ENCODE measurements around the gene INSC. TPM values are rescaled to one million over a fixed set of nuclear protein-coding genes. Genes with fewer than 3 reads are reported as not detected.

Gene INSC
- total and polyA plus RNA-seq, 2 experiments from 2014 or later: 0.10 TPM; not detected in 1

DNA sequence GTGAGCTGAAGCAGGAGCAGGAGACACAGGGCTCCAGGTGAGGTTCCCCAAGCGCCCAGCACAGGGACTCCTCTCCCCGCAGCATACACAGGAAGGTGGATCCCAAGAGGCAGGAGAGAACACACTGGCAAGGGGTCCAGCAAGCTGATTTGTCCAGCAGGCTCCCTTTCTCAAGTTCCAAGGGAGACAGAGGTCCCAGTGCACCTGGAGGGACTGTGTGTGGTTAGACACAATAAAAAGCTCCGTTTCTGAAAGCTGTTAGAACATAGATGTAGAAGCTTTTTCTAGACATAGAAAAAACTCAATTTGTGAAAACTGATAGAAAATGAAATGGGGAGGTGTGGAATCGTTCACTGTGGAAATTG is 39.6 kb upstream of the INSC start:
- Histone ChIP-seq H3K4me3 (no peak overlapping the region), H2AFZ (no peak overlapping the region), H3K4me2 (no peak overlapping the region), H3K36me3 (replicated peaks; ENCODE audit: insufficient read depth, low read depth) (no peaks in the 10 kb centered on the region), H3K27ac (no peak overlapping the region), H3K27me3 (peaks cover 23% of the 10 kb centered on the region), H3K4me1 (ENCODE audit: insufficient read depth) (peaks cover 17% of the 10 kb centered on the region), H3K9me3 (ENCODE audit: low read depth) (no peaks in the 10 kb centered on the region), H3K79me2 (no peaks in the 10 kb centered on the region), H3K9me2 (replicated peaks; ENCODE audit: insufficient read depth) (no peaks in the 10 kb centered on the region), H4K20me1 (ENCODE audit: insufficient read depth, poor library complexity, severe bottlenecking) (no peaks in the 10 kb centered on the region)
- WGBS (ENCODE audit: low lambda C conversion rate, missing lambda C conversion rate): 47% methylated on average over 4 of the region's 4 CpGs
- DNase-seq (ENCODE audit: low spot score): no peak
- TF ChIP-seq EZH2 (IDR thresholded peaks at IDR 0.05; ENCODE audit: borderline replicate concordance): no peak
- no peak for TF ChIP-seq EZH2phosphoT487 (IDR thresholded peaks at IDR 0.05; ENCODE audit: low read depth, severe bottlenecking, unreplicated experiment)
- TF ChIP-seq, protein P1, sequence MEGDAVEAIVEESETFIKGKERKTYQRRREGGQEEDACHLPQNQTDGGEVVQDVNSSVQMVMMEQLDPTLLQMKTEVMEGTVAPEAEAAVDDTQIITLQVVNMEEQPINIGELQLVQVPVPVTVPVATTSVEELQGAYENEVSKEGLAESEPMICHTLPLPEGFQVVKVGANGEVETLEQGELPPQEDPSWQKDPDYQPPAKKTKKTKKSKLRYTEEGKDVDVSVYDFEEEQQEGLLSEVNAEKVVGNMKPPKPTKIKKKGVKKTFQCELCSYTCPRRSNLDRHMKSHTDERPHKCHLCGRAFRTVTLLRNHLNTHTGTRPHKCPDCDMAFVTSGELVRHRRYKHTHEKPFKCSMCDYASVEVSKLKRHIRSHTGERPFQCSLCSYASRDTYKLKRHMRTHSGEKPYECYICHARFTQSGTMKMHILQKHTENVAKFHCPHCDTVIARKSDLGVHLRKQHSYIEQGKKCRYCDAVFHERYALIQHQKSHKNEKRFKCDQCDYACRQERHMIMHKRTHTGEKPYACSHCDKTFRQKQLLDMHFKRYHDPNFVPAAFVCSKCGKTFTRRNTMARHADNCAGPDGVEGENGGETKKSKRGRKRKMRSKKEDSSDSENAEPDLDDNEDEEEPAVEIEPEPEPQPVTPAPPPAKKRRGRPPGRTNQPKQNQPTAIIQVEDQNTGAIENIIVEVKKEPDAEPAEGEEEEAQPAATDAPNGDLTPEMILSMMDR (IDR thresholded peaks at IDR 0.05; ENCODE audit: poor library complexity): no peak

GRCh38 chr11:15091175-15091574 is 23.5 kb upstream of the INSC start:
- Histone ChIP-seq H3K9me3 (ENCODE audit: low read depth) (no peaks in the 10 kb centered on the region), H3K9me2 (replicated peaks; ENCODE audit: insufficient read depth) (no peaks in the 10 kb centered on the region), H3K27me3 (no peaks in the 10 kb centered on the region), H3K27ac (no peak overlapping the region), H4K20me1 (ENCODE audit: insufficient read depth, poor library complexity, severe bottlenecking) (no peaks in the 10 kb centered on the region), H2AFZ (no peak overlapping the region), H3K4me1 (ENCODE audit: insufficient read depth) (no peaks in the 10 kb centered on the region), H3K4me2 (no peak overlapping the region), H3K36me3 (replicated peaks; ENCODE audit: insufficient read depth, low read depth) (no peaks in the 10 kb centered on the region), H3K4me3 (no peak overlapping the region), H3K79me2 (no peaks in the 10 kb centered on the region)
- TF ChIP-seq, protein P1 (IDR thresholded peaks at IDR 0.05; ENCODE audit: poor library complexity): no peak
- no peak for TF ChIP-seq EZH2phosphoT487 (IDR thresholded peaks at IDR 0.05; ENCODE audit: low read depth, severe bottlenecking, unreplicated experiment)
- no peak for DNase-seq (ENCODE audit: low spot score)

DNA sequence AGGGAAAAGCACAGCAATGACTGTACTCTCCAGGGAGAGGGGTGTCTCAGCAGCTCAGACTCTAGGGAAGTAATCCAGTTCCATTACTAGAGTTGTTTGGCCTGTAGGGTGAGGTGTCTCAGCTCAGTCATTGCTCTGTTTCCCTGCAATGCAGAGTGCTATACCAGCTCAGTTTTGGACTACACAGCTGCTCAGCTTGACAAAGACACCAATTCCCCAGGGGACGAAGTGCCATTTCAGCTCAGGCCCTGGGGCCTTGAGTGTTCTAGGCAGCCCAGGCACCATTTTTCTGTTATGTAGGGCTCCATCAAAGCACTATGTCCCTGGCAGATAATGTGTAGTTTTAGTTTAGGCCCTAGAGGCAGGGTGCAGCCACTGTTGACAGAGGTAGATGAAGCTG is 23.1 kb upstream of the INSC start:
- no peaks in the 10 kb centered on the region for H3K27me3 ChIP-seq
- TF ChIP-seq EZH2 (IDR thresholded peaks at IDR 0.05; ENCODE audit: borderline replicate concordance) (no peak), EZH2phosphoT487 (IDR thresholded peaks at IDR 0.05; ENCODE audit: low read depth, severe bottlenecking, unreplicated experiment) (no peak)
- TF ChIP-seq, protein P1 (IDR thresholded peaks at IDR 0.05; ENCODE audit: poor library complexity): no peak
- no peaks in the 10 kb centered on the region for H3K9me3 ChIP-seq (ENCODE audit: low read depth)
- no peaks in the 10 kb centered on the region for H3K79me2 ChIP-seq
- no peaks in the 10 kb centered on the region for H3K36me3 ChIP-seq (replicated peaks; ENCODE audit: insufficient read depth, low read depth)
- DNase-seq (ENCODE audit: low spot score): no peak
- no peak overlapping the region for H3K4me3 ChIP-seq
- no peak overlapping the region for H3K27ac ChIP-seq
- H2AFZ ChIP-seq: no peak overlapping the region
- no peak overlapping the region for H3K4me2 ChIP-seq
- no peaks in the 10 kb centered on the region for H3K4me1 ChIP-seq (ENCODE audit: insufficient read depth)
- H3K9me2 ChIP-seq (replicated peaks; ENCODE audit: insufficient read depth): no peaks in the 10 kb centered on the region
- no peaks in the 10 kb centered on the region for H4K20me1 ChIP-seq (ENCODE audit: insufficient read depth, poor library complexity, severe bottlenecking)
- 100% methylated on average over 1 of the region's 1 CpG for WGBS (ENCODE audit: low lambda C conversion rate, missing lambda C conversion rate)

DNA sequence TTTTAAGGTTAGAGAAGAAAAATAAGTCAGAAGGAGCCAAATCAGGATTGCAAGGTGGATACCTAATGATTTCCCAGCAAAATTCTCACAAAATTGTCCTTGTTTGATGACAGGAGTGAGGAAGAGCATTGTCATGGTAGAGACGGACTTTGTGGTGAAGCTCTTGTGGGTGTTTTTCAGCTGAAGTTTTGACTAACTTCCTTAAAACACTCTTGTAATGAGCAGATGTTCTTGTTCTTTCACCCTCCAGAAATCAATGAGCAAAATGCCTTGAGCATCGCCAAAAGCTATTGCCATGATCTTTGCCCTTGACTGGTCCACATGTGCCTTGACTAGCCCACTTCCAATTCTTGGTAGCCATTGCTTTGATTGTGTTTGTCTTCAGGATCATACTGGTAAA is 21.3 kb upstream of the INSC start:
- no peaks in the 10 kb centered on the region for H3K79me2 ChIP-seq
- H3K9me3 ChIP-seq (ENCODE audit: low read depth): no peaks in the 10 kb centered on the region
- DNase-seq (ENCODE audit: low spot score): no peak
- no peaks in the 10 kb centered on the region for H3K4me1 ChIP-seq (ENCODE audit: insufficient read depth)
- H2AFZ ChIP-seq: no peak overlapping the region
- H4K20me1 ChIP-seq (ENCODE audit: insufficient read depth, poor library complexity, severe bottlenecking): no peaks in the 10 kb centered on the region
- H3K4me2 ChIP-seq: no peak overlapping the region
- H3K27me3 ChIP-seq: peaks cover 4% of the 10 kb centered on the region
- TF ChIP-seq EZH2phosphoT487 (IDR thresholded peaks at IDR 0.05; ENCODE audit: low read depth, severe bottlenecking, unreplicated experiment) (no peak), EZH2 (IDR thresholded peaks at IDR 0.05; ENCODE audit: borderline replicate concordance) (no peak)
- TF ChIP-seq, protein P1 (IDR thresholded peaks at IDR 0.05; ENCODE audit: poor library complexity): no peak
- no peak overlapping the region for H3K27ac ChIP-seq
- no peaks in the 10 kb centered on the region for H3K36me3 ChIP-seq (replicated peaks; ENCODE audit: insufficient read depth, low read depth)
- H3K4me3 ChIP-seq: no peak overlapping the region
- 95% methylated on average over 2 of the region's 2 CpGs for WGBS (ENCODE audit: low lambda C conversion rate, missing lambda C conversion rate)
- no peaks in the 10 kb centered on the region for H3K9me2 ChIP-seq (replicated peaks; ENCODE audit: insufficient read depth)
